ENCODE results near the gene REXO4.

DNA sequence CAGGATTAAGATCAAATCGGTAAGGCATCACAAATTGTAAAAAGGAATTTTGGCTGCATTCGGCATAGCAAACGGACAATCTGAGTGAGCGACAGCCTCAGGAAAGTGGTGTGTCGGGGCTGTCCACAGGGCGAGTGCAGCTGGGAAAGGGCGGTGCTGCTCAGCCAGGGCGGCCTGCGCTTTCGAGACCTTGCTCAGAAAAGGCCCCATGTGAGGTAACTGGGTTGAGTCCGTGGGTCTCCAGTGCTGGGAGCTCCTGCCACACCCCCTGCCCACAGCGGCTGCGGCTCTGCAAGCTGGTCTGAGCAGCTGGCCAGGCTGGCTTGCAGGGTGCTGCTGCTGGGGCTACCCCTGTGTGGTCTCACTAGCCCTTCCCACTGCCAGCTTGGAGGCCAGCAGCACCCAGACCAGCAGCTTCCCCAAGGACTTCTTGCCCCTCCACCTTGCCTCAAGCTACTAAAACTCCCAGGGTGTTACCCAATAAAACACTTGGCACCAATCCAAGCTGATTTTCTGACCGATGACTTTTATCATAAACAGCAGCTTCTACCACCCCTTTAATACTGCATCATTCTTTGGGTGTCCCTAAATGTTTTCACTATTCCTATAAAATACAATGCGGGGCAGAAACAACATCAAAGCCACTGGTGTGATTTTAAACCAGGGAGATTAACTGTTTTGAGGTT is 55.3 kb downstream of the REXO4 start:
- TF ChIP-seq, protein P1, sequence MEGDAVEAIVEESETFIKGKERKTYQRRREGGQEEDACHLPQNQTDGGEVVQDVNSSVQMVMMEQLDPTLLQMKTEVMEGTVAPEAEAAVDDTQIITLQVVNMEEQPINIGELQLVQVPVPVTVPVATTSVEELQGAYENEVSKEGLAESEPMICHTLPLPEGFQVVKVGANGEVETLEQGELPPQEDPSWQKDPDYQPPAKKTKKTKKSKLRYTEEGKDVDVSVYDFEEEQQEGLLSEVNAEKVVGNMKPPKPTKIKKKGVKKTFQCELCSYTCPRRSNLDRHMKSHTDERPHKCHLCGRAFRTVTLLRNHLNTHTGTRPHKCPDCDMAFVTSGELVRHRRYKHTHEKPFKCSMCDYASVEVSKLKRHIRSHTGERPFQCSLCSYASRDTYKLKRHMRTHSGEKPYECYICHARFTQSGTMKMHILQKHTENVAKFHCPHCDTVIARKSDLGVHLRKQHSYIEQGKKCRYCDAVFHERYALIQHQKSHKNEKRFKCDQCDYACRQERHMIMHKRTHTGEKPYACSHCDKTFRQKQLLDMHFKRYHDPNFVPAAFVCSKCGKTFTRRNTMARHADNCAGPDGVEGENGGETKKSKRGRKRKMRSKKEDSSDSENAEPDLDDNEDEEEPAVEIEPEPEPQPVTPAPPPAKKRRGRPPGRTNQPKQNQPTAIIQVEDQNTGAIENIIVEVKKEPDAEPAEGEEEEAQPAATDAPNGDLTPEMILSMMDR (IDR thresholded peaks at IDR 0.05) = no peak
- no peak for TF ChIP-seq POLR2A (IDR thresholded peaks at IDR 0.05)
